ENCODE results near the gene OR8D4.
"Not testable (repeated sequence)": the region's sequence is repeated elsewhere in the genome, so short reads cannot be mapped to it uniquely, and the experiment has no call there.

Gene OR8D4

GRCh38 chr11:123901867-123902266, at the start of gene OR8D4:
TSS of gene OR8D4 (plus strand) at chr11:123902167. CDS start at chr11:123906432, 4,265 bp downstream.
- no peak for TF ChIP-seq CTCF (IDR thresholded peaks at IDR 0.05; ENCODE audit: control insufficient read depth, insufficient read depth, low read depth, low read length, missing control alignments)
- no peak within 1 kb of the TSS for H3K4me3 ChIP-seq (ENCODE audit: control insufficient read depth, low read depth, low read length)
- DNase-seq (ENCODE audit: low read depth): no peak

- no peak for TF ChIP-seq CTCF (IDR thresholded peaks at IDR 0.05; ENCODE audit: control insufficient read depth, insufficient read depth, low read depth, low read length, missing control alignments)
- no peak for DNase-seq (ENCODE audit: low read depth)
- H3K4me3 ChIP-seq (ENCODE audit: control insufficient read depth, low read depth, low read length): no peak overlapping the region
Measured at GRCh38 chr11:123852321-123852720, 49.6 kb upstream of the OR8D4 start.

GRCh38 chr11:123853038-123853437, 48.9 kb upstream of the OR8D4 start:
- no peak for TF ChIP-seq CTCF (IDR thresholded peaks at IDR 0.05; ENCODE audit: control insufficient read depth, insufficient read depth, low read depth, low read length, missing control alignments)
- H3K4me3 ChIP-seq (ENCODE audit: control insufficient read depth, low read depth, low read length): no peak overlapping the region
- no peak for DNase-seq (ENCODE audit: low read depth)

GRCh38 chr11:123856444-123856843, 45.5 kb upstream of the OR8D4 start:
- no peak overlapping the region for H3K4me3 ChIP-seq (ENCODE audit: control insufficient read depth, low read depth, low read length)
- TF ChIP-seq CTCF (IDR thresholded peaks at IDR 0.05; ENCODE audit: control insufficient read depth, insufficient read depth, low read depth, low read length, missing control alignments): no peak
- no peak for DNase-seq (ENCODE audit: low read depth)

- no peak for TF ChIP-seq CTCF (IDR thresholded peaks at IDR 0.05; ENCODE audit: control insufficient read depth, insufficient read depth, low read depth, low read length, missing control alignments)
- no peak overlapping the region for H3K4me3 ChIP-seq (ENCODE audit: control insufficient read depth, low read depth, low read length)
- DNase-seq (ENCODE audit: low read depth): no peak
Measured at GRCh38 chr11:123859731-123860130, 42.2 kb upstream of the OR8D4 start.

- not testable (repeated sequence) for DNase-seq (ENCODE audit: low read depth); H3K4me3 ChIP-seq (ENCODE audit: control insufficient read depth, low read depth, low read length)
Measured at GRCh38 chr11:123865293-123865692, 36.7 kb upstream of the OR8D4 start.

GRCh38 chr11:123867795-123868194, 34.2 kb upstream of the OR8D4 start:
- H3K4me3 ChIP-seq (ENCODE audit: control insufficient read depth, low read depth, low read length): not testable (repeated sequence)

GRCh38 chr11:123880912-123881311, 21.1 kb upstream of the OR8D4 start:
- DNase-seq (ENCODE audit: low read depth): no peak
- TF ChIP-seq CTCF (IDR thresholded peaks at IDR 0.05; ENCODE audit: control insufficient read depth, insufficient read depth, low read depth, low read length, missing control alignments): no peak
- H3K4me3 ChIP-seq (ENCODE audit: control insufficient read depth, low read depth, low read length): no peak overlapping the region

More at GRCh38 chr11:123867795-123868194, 34.2 kb upstream of the OR8D4 start:
- not testable (repeated sequence) for DNase-seq (ENCODE audit: low read depth)

All from AG09309 (cell line).